Left kidney (tissue), 2 donors: ENCODE data around the gene KRT77. TPM values are rescaled to one million over a fixed set of nuclear protein-coding genes. Genes with fewer than 3 reads are reported as not detected.
A peak's percentile ranks its signal among the peaks of the same experiment; 100 is the strongest.

Source experiments
- DNase-seq: peaks from one replicate; pipeline ENCODE4 v3.0.0-alpha.2; 2013
- polyA plus RNA-seq: library from polyadenylated mRNA; unstranded; fragments of 120-200 nt; gene quantifications from one replicate; pipeline ENCODE4 v1.2.1, GENCODE V29; 2013; ENCODE audit not compliant: insufficient read length

The KRT77 gene
- polyA plus RNA-seq, 1 donor, result not detected

- DNase-seq, result no peak
These were observed 47.6 kb downstream of the KRT77 start for GRCh38 chr12:52655720-52656124.

GRCh38 chr12:52655251-52655650 is 48.1 kb downstream of the KRT77 start:
- no peak for DNase-seq

DNA sequence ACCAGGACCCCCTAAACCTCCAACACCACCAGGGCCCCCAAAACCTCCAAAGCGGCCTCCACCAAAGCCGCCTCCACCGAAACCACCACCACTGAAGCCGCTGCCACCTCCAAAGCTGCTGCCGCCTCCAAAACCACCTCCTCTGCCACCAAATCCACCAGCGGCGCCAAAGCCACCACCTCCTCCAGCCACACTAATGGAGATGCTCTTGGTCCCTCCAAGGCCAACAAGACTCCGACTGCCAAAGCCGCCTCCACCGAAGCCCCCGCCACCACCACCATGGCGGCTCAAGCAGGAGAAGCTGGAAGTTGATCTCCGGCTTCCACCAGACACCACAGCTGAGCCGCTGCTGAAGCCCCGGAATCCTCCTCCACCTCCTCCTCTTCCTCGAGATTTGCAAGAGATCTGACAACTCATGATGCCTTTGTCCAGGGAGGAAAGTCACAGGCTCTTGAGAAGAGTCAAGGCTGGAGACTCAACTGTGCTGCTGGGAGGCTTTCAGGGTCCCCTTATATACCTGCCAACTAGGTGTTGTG is 51.5 kb downstream of the KRT77 start, which contains the start of gene KRT2:
Gene KRT2, minus strand, starts transcription at position 486 of the 536 bp plus-strand sequence. Its CDS starts 69 bp downstream, at position 417.
- DNase-seq, result no peak

DNA sequence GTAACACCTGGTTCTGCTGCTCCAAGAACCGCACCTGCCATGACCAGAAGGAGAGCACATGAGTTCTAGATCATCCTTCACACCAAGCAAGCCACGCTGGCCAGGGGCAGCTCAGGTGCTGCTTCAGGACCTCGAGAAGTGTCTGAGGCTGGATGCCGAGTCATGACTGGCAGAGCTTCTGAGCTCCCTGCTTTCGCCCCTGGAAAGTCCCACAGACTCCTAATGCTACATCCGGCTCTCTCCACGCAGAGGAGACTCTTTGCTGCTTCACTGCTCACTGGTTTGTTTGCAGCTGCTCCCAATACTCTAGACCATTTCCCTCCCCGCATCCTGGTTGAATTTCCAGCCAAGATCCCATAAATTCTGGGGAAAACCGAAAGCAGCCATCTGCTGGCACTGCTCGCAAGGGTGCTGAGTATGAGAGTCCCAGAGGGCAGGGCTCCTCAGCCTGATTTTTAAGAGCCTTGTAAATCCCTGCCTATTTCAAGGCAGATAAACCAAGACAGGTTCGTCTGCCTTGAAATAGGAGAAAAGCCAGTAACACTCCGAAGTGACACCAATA is 52.7 kb downstream of the KRT77 start:
- DNase-seq, result peak; percentile 20

DNA sequence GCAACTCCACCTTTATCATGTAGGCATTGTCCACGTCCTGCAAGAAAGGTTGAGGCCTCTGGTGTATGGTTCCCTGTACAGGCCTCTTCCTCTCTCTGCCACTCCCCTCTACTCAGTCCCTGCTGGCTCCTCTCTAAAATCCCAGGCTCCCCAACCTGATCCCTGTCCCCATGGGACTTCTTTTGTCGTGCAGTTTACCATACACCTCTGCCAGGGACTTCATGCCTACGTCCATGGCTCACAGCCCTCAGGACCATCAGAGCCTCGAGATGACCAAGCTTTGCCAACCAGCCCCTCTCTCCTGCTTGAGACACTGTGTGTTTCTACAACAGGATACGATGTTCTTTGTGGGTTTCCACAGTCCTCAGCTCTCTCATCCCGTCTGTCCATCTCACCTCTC is 54.3 kb downstream of the KRT77 start:
- DNase-seq, result no peak

DNA sequence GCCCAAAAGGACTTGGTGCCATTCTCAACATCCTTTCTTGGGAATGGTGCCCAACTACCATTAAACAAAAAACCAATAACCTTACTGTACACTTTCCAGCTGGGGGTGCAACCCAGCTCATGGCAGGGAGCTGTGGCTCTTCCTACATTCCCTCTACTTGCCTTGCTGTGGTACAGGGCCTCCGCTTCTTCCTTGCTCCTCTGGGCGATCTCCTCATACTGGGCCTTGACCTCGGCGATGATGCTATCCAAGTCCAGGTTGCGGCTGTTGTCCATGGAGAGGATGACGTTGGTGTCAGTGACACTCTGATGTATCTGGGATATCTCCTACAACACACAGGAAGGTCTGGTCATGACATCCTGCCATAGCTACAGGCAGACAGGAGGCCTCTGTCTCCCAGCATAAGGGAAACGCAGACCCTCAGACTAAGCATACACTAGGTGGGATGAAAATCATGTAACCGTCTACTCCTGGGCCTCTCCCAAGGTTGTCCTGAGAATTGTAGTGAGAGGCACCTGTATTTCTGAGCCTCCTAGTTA is 55.2 kb downstream of the KRT77 start:
- no peak for DNase-seq

- DNase-seq, result no peak
These were observed 55.7 kb downstream of the KRT77 start for GRCh38 chr12:52647601-52648000.

DNA sequence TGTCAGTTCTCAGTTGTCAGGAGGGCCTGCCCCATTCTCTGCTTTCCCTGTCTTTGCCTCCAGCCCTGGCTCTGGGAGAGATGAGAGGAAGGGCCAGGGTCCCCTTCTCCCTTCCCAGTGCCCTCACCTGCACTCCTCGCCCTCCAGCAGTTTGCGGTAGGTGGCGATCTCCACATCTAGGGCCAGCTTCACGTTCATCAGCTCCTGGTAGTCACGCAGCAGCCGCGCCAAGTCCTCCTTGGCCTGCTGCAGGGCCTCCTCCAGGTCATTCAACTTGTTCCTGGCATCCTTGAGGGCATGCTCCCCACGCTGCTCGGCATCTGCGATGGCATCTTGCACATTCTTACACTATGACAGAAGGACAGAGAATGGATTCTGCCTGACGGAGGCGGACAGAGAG is 56.7 kb downstream of the KRT77 start:
- DNase-seq, result no peak

DNA sequence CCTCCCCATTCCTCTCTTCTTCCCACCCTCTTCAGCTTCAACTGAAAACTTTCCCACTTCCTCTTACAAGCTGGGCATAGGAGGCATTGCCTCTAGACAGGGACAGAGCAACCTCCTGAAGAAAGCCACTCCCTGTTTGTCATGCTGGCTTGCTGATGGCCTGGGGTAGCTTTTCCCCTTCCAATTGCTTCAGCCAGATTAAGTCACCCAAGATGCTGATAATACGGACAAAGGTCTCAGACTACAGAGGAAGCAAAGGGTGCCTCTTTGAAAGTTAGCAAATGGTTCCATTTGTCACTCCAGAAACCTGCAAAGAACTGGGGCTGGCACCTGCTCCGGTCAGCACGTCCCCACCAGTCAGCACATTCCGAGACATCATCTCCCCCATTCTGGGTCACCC is 57.3 kb downstream of the KRT77 start:
- DNase-seq, result no peak

DNA sequence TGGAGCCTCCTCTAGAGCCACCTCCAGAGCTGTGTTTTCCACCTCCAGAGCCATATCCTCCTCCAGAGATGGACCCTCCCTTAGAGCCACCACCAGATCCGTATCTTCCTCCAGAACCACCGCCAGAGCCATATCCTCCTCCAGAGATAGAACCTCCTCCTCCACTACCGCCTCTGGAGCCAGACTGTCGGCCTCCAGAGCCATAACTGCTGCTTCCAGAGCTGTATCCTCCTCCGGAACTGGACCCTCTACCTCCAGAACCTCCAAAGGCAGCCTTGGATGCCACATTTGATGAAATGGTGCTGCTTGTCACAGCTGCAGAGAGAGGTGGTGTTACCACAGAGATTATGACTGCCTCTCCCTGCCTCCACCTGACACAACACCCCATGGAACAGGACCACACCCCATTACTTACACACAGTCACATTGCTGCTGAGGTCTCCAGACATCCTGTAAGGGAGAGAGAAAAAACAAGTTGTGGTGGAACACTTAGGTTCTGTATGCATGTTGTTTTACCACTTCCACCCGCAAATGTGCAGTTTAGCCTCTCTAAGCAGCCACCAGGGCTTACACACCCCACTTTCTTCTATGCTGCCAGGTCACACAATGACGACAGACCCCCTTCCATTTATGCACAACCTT is 58.1 kb downstream of the KRT77 start:
- no peak for DNase-seq

GRCh38 chr12:52644078-52644415 is 59.3 kb downstream of the KRT77 start:
- no peak for DNase-seq

DNA sequence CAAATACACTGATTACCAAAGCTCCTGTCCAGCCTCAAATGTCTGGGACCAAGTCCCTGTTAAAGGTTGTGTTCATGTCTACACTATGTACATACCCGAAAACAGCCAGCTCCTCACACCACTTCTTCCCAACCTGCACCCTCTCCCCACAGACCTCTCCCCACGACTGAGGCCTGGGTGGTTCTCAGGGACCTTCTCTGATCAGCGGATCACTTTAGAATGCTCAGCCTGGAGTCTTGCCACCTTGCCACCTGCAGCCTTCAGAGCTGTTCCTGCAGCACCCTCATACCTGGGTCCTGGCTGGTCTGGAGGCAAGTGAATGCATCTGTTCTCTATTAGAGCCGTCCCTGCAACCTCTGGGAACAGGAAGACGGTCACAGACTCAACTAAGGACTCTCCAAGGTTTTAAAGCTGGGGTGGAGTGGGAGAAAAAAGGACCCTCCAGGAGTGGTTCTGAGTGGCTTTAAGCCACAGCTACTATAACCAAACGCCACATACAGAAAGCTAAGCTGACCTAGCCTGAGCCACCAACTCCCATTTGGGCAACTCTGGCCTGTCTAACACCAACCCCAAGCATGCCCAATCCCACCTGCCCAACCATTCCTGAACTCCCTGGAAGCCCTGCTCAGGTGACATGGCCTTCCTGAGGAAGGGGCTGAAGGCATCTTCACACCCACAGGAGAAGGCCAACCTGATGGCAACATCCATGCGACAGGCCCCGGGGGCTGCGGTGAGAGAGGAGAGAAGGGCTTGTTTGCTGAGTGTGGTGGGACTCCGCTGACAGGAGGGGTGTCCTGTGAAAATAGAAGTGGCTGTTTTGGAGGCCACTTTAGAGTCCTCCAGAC is 59.9 kb downstream of the KRT77 start:
- DNase-seq, result no peak

- no peak for DNase-seq
These were observed 61.9 kb downstream of the KRT77 start for GRCh38 chr12:52641468-52641867.

Other genes starting within 250 kb of the KRT77 start
- not detected for gene KRT6C, start 229.7 kb downstream of the KRT77 start, polyA plus RNA-seq
- gene KRT6A, start 210.3 kb downstream of the KRT77 start, polyA plus RNA-seq, result not detected
- gene KRT5, start 183.1 kb downstream of the KRT77 start, polyA plus RNA-seq, result 0.22 TPM
- gene KRT71, start 150.4 kb downstream of the KRT77 start, polyA plus RNA-seq, result not detected
- gene KRT74, start 129.7 kb downstream of the KRT77 start, polyA plus RNA-seq, result not detected
- gene KRT72, start 102.1 kb downstream of the KRT77 start, polyA plus RNA-seq, result not detected
- gene KRT73, start 85.0 kb downstream of the KRT77 start, polyA plus RNA-seq, result not detected
- gene KRT2, start 51.3 kb downstream of the KRT77 start, polyA plus RNA-seq, result not detected
- 0.17 TPM for gene KRT1, start 23.1 kb downstream of the KRT77 start, polyA plus RNA-seq
- not detected for gene KRT76, start 73.8 kb upstream of the KRT77 start, polyA plus RNA-seq
- not detected for gene KRT3, start 92.6 kb upstream of the KRT77 start, polyA plus RNA-seq
- gene KRT4, start 110.6 kb upstream of the KRT77 start, polyA plus RNA-seq, result 0.47 TPM
- not detected for gene KRT79, start 130.8 kb upstream of the KRT77 start, polyA plus RNA-seq
- not detected for gene KRT78, start 145.5 kb upstream of the KRT77 start, polyA plus RNA-seq
- gene KRT8, start 201.6 kb upstream of the KRT77 start, polyA plus RNA-seq, result 223 TPM
- 155 TPM for gene KRT18, start 245.6 kb upstream of the KRT77 start, polyA plus RNA-seq